ENCODE results near the gene FEM1A. TPM values are rescaled to one million over a fixed set of nuclear protein-coding genes. Genes with fewer than 3 reads are reported as not detected.
A peak's percentile ranks its signal among the peaks of the same experiment; 100 is the strongest.

FEM1A gene, protein sequence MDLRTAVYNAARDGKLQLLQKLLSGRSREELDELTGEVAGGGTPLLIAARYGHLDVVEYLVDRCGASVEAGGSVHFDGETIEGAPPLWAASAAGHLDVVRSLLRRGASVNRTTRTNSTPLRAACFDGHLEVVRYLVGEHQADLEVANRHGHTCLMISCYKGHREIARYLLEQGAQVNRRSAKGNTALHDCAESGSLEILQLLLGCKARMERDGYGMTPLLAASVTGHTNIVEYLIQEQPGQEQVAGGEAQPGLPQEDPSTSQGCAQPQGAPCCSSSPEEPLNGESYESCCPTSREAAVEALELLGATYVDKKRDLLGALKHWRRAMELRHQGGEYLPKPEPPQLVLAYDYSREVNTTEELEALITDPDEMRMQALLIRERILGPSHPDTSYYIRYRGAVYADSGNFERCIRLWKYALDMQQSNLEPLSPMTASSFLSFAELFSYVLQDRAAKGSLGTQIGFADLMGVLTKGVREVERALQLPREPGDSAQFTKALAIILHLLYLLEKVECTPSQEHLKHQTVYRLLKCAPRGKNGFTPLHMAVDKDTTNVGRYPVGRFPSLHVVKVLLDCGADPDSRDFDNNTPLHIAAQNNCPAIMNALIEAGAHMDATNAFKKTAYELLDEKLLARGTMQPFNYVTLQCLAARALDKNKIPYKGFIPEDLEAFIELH
- total RNA-seq (10 to 100 TPM in 1 of 2 donors, 1 to 10 TPM in 1; 9.8 to 14.6 TPM), polyA plus RNA-seq (1 to 10 TPM; 5.6 to 7.3 TPM)
- long read RNA-seq, donor 1, full-length matches to known transcripts: 48 of 48 reads
- long read RNA-seq, donor 1, partial matches to known transcripts: 0 of 48 reads
- long read RNA-seq, donor 1, other reads (novel, unspliced or antisense): 0 of 48 reads
- long read RNA-seq, donor 2, full-length matches to known transcripts: 30 of 30 reads
- long read RNA-seq, donor 2, partial matches to known transcripts: 0 of 30 reads
- long read RNA-seq, donor 2, other reads (novel, unspliced or antisense): 0 of 30 reads
- long read RNA-seq, donor 3, full-length matches to known transcripts: 35 of 35 reads
- long read RNA-seq, donor 3, partial matches to known transcripts: 0 of 35 reads
- long read RNA-seq, donor 3, other reads (novel, unspliced or antisense): 0 of 35 reads
- long read RNA-seq, donor 4, full-length matches to known transcripts: 37 of 37 reads
- long read RNA-seq, donor 4, partial matches to known transcripts: 0 of 37 reads
- long read RNA-seq, donor 4, other reads (novel, unspliced or antisense): 0 of 37 reads
- long read RNA-seq, donor 5, full-length matches to known transcripts: 70 of 70 reads
- long read RNA-seq, donor 5, partial matches to known transcripts: 0 of 70 reads
- long read RNA-seq, donor 5, other reads (novel, unspliced or antisense): 0 of 70 reads

DNA sequence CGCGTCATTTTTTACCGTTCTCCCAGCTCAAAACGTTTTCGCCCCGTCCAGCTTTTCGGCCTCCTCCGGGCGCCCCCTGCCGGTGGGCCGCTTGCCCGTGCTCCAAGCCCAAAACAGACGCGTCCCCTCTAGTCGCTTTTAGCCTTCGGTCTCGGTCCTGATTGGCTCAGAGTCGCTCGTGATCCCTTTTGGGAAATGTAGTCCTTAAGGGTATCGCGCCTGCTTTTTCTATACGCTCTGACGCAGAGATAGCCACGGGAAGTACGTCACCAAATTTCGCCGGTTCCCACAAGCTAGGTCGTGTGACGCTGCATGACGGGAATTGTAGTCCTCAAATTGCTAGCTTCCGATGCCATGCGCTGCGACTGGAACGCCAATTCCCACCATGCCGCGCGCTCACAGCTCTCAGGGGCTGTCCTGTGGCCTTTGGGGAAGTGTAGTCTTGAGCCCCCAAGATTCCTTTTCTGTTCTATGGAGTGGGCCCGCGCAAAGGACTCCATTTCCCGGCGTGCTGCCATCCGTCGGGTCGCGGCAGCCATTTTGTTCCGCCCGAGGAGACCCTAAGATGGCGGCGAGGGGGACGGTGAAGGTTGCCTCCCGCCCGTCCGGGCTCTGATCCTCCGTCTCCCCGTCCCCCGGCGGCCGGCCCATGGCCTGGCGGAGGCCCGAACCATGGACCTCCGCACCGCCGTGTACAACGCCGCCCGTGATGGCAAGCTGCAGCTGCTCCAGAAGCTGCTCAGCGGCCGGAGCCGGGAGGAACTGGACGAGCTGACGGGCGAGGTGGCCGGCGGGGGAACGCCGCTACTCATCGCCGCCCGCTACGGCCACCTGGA, at the start of gene FEM1A:
TSS of gene FEM1A (plus strand) at position 552 of the 836 bp plus-strand sequence. CDS start at position 673, 121 bp downstream.
- peaks cover 0 to 22% (median 11%) of the 10 kb centered on the region in 5 donors for H3K4me1 ChIP-seq (ENCODE audit: control insufficient read depth in 5 of 5, insufficient read depth in 5 of 5, low read length in 5 of 5)
- H3K27ac ChIP-seq (ENCODE audit: low read depth in 1 of 2, low read length in 1 of 2): peak within 1 kb of the TSS; percentile 94 to 95
- no peaks in the 10 kb centered on the region for H3K9me3 ChIP-seq (ENCODE audit: control insufficient read depth in 4 of 4, insufficient read depth in 3 of 4, low read length in 3 of 4)
- peak; percentile 100 for DNase-seq
- H3K27me3 ChIP-seq (ENCODE audit: control insufficient read depth in 3 of 3, insufficient read depth in 3 of 3, low read length in 2 of 3): no peaks in the 10 kb centered on the region
- peaks cover 0 to 18% (median 13%) of the 10 kb centered on the region in 4 donors for H3K36me3 ChIP-seq (ENCODE audit: control insufficient read depth in 4 of 4, insufficient read depth in 4 of 4, low read length in 4 of 4)
- TF ChIP-seq, protein P1, sequence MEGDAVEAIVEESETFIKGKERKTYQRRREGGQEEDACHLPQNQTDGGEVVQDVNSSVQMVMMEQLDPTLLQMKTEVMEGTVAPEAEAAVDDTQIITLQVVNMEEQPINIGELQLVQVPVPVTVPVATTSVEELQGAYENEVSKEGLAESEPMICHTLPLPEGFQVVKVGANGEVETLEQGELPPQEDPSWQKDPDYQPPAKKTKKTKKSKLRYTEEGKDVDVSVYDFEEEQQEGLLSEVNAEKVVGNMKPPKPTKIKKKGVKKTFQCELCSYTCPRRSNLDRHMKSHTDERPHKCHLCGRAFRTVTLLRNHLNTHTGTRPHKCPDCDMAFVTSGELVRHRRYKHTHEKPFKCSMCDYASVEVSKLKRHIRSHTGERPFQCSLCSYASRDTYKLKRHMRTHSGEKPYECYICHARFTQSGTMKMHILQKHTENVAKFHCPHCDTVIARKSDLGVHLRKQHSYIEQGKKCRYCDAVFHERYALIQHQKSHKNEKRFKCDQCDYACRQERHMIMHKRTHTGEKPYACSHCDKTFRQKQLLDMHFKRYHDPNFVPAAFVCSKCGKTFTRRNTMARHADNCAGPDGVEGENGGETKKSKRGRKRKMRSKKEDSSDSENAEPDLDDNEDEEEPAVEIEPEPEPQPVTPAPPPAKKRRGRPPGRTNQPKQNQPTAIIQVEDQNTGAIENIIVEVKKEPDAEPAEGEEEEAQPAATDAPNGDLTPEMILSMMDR (IDR thresholded peaks at IDR 0.05; ENCODE audit: control extremely low read depth, extremely low read depth): peak; percentile 98
- 0 to 1% methylated on average over 78 to 80 of the region's 80 CpGs for WGBS, 2 donors
- peak within 1 kb of the TSS; percentile 34 to 52 for H3K9ac ChIP-seq (ENCODE audit: insufficient read depth in 1 of 2, low read length in 2 of 2)
- H3K4me3 ChIP-seq: peak within 1 kb of the TSS; percentile 66
- peak; percentile 99 for ATAC-seq (ENCODE audit: insufficient read depth, low FRiP score)

DNA sequence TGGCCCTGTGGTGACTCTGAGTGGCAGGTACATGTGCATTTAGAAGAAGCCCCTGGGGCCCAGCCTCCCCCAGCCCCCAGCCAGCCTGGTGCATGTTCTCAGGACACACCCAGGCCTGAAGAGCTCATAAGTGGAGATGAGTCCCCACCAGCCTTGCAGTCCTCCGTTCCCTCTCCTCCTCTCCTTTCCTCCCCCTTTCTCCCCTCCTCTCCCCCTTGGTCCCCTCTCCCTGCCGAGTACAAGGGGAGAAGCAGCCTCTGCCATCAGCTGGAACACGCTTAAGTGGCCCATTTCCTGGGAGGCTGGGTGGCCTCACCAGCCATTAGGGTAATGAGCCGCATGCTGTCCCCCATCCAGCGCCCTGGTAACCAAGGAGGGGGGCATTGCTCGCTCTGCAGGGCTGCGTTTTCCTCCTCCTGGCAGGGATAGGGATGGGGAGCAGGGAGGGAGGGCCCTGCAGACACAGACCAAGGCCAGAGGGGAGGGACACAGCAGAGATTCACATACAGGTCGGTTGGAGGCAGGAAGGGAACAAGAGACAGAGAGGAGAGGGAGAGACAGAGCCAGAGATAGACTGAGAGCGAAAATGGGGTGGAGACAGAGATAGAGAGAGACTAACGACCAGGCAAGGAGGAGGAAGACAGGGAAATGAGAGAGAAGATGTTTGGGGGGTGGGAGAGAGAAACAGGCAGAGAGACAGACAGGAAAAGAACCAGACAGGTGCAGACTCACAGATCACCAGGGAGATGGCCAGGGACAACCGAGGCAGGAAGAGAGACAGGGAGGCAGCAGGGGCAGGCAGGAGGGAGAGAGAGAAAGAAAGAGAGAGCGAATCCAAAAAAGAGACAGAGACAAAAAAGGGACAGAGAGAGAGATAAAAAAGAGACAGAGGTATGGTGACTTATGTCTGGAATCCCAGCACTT, 48.5 kb upstream of the FEM1A start:
- TF ChIP-seq, protein P1 (IDR thresholded peaks at IDR 0.05; ENCODE audit: control extremely low read depth, extremely low read depth): no peak
- Histone ChIP-seq H3K27ac (ENCODE audit: low read depth in 1 of 2, low read length in 1 of 2) (no peak overlapping the region), H3K36me3 (ENCODE audit: control insufficient read depth in 4 of 4, insufficient read depth in 4 of 4, low read length in 4 of 4) (no peaks in the 10 kb centered on the region), H3K9me3 (ENCODE audit: control insufficient read depth in 4 of 4, insufficient read depth in 3 of 4, low read length in 3 of 4) (no peaks in the 10 kb centered on the region), H3K9ac (ENCODE audit: insufficient read depth in 1 of 2, low read length in 2 of 2) (no peak overlapping the region), H3K4me3 (no peak overlapping the region), H3K27me3 (ENCODE audit: control insufficient read depth in 3 of 3, insufficient read depth in 3 of 3, low read length in 2 of 3) (peaks cover 0 to 2% (median 0%) of the 10 kb centered on the region in 3 donors), H3K4me1 (ENCODE audit: control insufficient read depth in 5 of 5, insufficient read depth in 5 of 5, low read length in 5 of 5) (peaks cover 0 to 4% (median 0%) of the 10 kb centered on the region in 5 donors)
- ATAC-seq (ENCODE audit: insufficient read depth, low FRiP score): no peak
- DNase-seq: no peak
- 21 to 28% methylated on average over 12 of the region's 12 CpGs for WGBS, 2 donors
